ENCODE measurements around the gene RAET1E. TPM values are rescaled to one million over a fixed set of nuclear protein-coding genes. Genes with fewer than 3 reads are reported as not detected.

RAET1E gene
- total and polyA plus RNA-seq, 7 donors = 0.04 to 17.2 (median 3.1) TPM

DNA sequence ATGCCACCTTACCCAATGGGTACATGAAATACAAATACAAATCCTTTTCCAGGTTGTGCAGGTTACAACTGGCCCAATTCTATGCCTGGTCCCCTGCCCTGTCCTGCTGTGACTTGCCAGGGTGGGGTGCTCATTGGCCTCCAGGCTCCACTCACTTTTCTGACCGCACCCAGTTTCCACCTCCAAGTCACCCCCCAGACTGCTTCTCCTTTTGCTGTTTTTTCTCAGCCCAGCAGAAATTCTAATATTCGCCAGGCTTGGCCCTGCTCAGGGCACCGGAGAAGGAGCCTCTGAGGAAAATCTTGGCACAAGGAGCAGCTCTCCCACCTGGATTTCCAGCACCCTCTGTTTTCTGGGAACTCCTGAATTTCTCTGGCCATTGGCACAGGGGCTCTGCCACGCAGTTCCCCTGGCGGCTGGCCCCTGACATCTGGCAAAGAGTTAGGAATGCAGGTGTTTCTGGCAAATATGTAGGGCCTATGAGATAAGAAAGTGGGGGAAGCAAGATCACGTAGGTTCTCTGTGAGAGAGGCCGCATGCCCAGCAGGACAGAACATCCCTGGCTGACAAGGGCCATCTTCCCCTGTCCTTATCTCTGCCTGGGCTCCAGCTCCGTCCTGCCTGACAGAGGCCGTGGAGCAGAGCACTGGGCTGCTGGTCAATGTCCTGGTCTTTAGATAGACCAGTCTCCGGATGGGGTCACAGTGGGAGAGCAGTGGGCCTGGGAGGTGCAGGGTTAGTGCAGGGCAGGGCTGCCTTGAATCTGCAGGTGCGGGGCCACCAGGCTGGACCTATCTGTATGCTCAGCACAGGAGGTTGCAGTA is 2.9 kb upstream of the RAET1E start:
- DNase-seq = no peak
- TF ChIP-seq, protein P1, sequence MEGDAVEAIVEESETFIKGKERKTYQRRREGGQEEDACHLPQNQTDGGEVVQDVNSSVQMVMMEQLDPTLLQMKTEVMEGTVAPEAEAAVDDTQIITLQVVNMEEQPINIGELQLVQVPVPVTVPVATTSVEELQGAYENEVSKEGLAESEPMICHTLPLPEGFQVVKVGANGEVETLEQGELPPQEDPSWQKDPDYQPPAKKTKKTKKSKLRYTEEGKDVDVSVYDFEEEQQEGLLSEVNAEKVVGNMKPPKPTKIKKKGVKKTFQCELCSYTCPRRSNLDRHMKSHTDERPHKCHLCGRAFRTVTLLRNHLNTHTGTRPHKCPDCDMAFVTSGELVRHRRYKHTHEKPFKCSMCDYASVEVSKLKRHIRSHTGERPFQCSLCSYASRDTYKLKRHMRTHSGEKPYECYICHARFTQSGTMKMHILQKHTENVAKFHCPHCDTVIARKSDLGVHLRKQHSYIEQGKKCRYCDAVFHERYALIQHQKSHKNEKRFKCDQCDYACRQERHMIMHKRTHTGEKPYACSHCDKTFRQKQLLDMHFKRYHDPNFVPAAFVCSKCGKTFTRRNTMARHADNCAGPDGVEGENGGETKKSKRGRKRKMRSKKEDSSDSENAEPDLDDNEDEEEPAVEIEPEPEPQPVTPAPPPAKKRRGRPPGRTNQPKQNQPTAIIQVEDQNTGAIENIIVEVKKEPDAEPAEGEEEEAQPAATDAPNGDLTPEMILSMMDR (IDR thresholded peaks at IDR 0.05) = no peak
- Histone ChIP-seq H3K27ac (no peak overlapping the region), H3K4me1 (peaks cover 21% of the 10 kb centered on the region), H3K27me3 (ENCODE audit: insufficient read depth in 3 of 3, low read length in 2 of 3) (no peaks in the 10 kb centered on the region), H3K4me3 (no peak overlapping the region), H3K9me3 (no peaks in the 10 kb centered on the region), H3K36me3 (ENCODE audit: insufficient read depth in 1 of 2, low read depth in 1 of 2) (no peaks in the 10 kb centered on the region)
- 94 to 95% (median 94%) methylated on average over 11 of the region's 11 CpGs for WGBS, 3 donors
- ATAC-seq = no peak
- intact Hi-C loops (cut with DNase I) = no loop called here

DNA sequence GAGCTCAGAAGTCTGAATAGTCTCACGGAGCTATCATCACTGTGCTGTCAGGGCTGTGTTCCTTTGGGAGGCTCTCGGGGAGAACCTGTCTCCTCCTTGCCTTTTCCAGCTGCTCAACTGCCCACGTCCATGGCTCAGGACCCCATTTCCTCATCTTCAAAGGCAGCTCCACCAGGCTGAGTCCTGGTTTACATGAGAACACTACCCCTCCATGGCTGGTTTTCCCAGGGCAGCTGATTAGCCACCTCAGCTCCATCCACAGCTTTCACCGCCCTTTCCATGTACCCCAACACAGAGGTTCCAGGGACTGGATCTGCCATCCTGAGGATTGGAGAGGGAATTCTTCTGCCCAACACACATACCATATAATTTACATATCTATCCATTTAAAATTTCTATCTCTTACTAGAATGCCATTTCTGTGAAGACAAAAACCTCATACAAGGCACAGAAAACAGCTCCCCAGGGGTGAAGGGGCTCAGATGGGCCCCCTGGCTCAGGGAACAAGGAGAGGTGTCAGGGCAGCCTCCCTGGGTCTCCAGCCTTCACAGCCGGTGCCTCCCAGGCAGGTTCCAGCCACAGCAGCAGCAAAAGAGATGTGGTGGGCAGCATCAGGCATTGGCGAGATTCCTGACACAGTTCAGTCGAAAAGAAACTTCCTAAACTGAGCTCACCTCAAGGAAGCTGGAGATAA is 2.2 kb upstream of the RAET1E start:
- intact Hi-C loops (cut with DNase I) = loop anchor here (5.0 to 10.0 kb wide), 2 partner anchors 53 to 55 kb away; no protein-coding TSS in a partner anchor
- Histone ChIP-seq H3K27ac (no peak overlapping the region), H3K9me3 (no peaks in the 10 kb centered on the region), H3K36me3 (ENCODE audit: insufficient read depth in 1 of 2, low read depth in 1 of 2) (no peaks in the 10 kb centered on the region), H3K27me3 (ENCODE audit: insufficient read depth in 3 of 3, low read length in 2 of 3) (no peaks in the 10 kb centered on the region), H3K4me1 (peaks cover 29% of the 10 kb centered on the region), H3K4me3 (no peak overlapping the region)
- no peak for ATAC-seq
- DNase-seq = no peak
- 88 to 96% (median 93%) methylated on average over 7 of the region's 7 CpGs for WGBS, 3 donors
- TF ChIP-seq, protein P1 (IDR thresholded peaks at IDR 0.05) = no peak

DNA sequence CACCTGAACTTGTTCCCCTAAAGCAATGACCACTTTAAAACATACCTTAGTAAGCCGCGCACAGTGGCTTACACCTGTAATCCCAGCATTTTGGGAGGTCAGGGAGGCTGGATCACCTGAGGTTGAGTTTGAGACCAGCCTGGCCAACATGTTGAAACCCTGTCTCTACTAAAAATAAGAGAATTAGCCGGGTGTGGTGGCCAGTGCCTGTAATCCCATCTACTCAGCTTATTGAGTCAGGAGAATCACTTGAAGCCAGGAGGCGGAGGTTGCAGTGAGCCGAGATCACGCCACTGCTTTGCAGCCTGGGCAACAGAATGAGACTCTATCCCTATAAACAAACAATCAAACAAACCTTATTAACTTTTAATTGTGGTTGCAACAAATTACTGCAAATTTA is 1.6 kb upstream of the RAET1E start:
- Histone ChIP-seq H3K36me3 (ENCODE audit: insufficient read depth in 1 of 2, low read depth in 1 of 2) (no peaks in the 10 kb centered on the region), H3K27ac (no peak overlapping the region), H3K27me3 (ENCODE audit: insufficient read depth in 3 of 3, low read length in 2 of 3) (no peaks in the 10 kb centered on the region), H3K4me1 (peaks cover 35% of the 10 kb centered on the region), H3K4me3 (no peak overlapping the region), H3K9me3 (no peaks in the 10 kb centered on the region)
- DNase-seq = no peak
- ATAC-seq = no peak
- intact Hi-C loops (cut with DNase I) = loop anchor here (5.0 to 10.0 kb wide), 2 partner anchors 52 to 55 kb away; no protein-coding TSS in a partner anchor
- TF ChIP-seq, protein P1 (IDR thresholded peaks at IDR 0.05) = no peak
- 66 to 93% (median 85%) methylated on average over 6 of the region's 6 CpGs for WGBS, 3 donors

DNA sequence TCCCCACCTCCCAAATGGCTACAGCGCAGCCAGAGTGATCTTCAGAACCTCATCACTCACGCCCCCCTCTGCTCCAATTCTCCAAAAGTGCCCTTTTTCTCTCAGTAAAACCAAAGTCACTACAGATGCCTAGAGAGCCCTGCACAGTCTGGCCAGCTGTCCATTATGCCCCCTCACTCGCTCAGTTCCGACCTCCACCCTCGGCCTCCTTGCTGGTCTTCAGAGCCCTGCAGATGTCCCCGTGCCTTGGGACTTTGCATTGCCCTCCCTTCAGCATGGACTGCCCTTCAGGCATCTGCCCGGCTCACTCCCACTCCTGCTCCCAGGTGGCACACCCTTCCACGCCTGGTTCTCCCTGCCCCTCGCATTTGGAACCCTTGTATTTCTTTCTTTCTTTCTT is 1.1 kb upstream of the RAET1E start:
- Histone ChIP-seq H3K4me1 (peaks cover 36% of the 10 kb centered on the region), H3K4me3 (no peak overlapping the region), H3K27ac (no peak overlapping the region), H3K36me3 (ENCODE audit: insufficient read depth in 1 of 2, low read depth in 1 of 2) (no peaks in the 10 kb centered on the region), H3K9me3 (no peaks in the 10 kb centered on the region), H3K27me3 (ENCODE audit: insufficient read depth in 3 of 3, low read length in 2 of 3) (no peaks in the 10 kb centered on the region)
- WGBS, 3 donors = 97 to 99% (median 98%) methylated on average over 9 of the region's 9 CpGs
- intact Hi-C loops (cut with DNase I) = loop anchor here (5.0 to 10.0 kb wide), 2 partner anchors 52 to 54 kb away; no protein-coding TSS in a partner anchor
- TF ChIP-seq, protein P1 (IDR thresholded peaks at IDR 0.05) = no peak
- DNase-seq (no peak), ATAC-seq (no peak)
